WTC11 (cell line): ENCODE data around the gene ZNF57. TPM values are rescaled to one million over a fixed set of nuclear protein-coding genes. Genes with fewer than 3 reads are reported as not detected.
"Not testable (repeated sequence)": the region's sequence is repeated elsewhere in the genome, so short reads cannot be mapped to it uniquely, and the experiment has no call there.

Experiments used
- ATAC-seq: fragments of 200-7000 bp; cut with Tn5 transposase; 2 replicates; pipeline ENCODE4 v1.10.0; 2021; ENCODE audit warnings: mild to moderate bottlenecking, moderate library complexity
- CTCF ChIA-PET: fragments of 300-600 bp; sonication (Branson Sonifier 250); formaldehyde crosslinking; loops from one replicate; lab custom pipeline; 2021; ENCODE audit warnings: antibody characterized with exemption; lab: Charles Lee
- POLR2A ChIA-PET: fragments of 350-600 bp; sonication (Branson Sonifier 250); formaldehyde crosslinking; loops from one replicate; lab custom pipeline; 2021; ENCODE audit warnings: antibody characterized with exemption; lab: Charles Lee
- DNase-seq: peaks from one replicate; pipeline ENCODE4 v3.0.0; 2021; ENCODE audit warnings: low spot score
- H3K27ac Mint-ChIP-seq: 2 replicates; pipeline ENCODE4 v1.8.0; 2021; ENCODE audit warnings: mixed read lengths
- H3K27me3 Mint-ChIP-seq: 2 replicates; pipeline ENCODE4 v1.8.0; 2021; ENCODE audit warnings: low read depth, mild to moderate bottlenecking, moderate library complexity, mixed read lengths
- H3K36me3 Mint-ChIP-seq: 2 replicates; pipeline ENCODE4 v1.8.0; 2021; ENCODE audit warnings: mixed read lengths
- H3K4me1 Mint-ChIP-seq: 2 replicates; pipeline ENCODE4 v1.8.0; 2022; ENCODE audit warnings: mixed read lengths
- H3K4me3 Mint-ChIP-seq: 2 replicates; pipeline ENCODE4 v1.8.0; 2021; ENCODE audit warnings: mild to moderate bottlenecking, moderate library complexity, mixed read lengths
- H3K9me3 Mint-ChIP-seq: 2 replicates; pipeline ENCODE4 v1.8.0; 2021; ENCODE audit warnings: mixed read lengths
- ATF2 ChIP-seq: sonication (generic); formaldehyde crosslinking; IDR thresholded peaks from 2 replicates; pipeline ENCODE4 v1.8.1; 2022; ENCODE audit warnings: low read depth, missing genetic modification reagents, borderline replicate concordance
- CREM ChIP-seq: sonication (generic); formaldehyde crosslinking; IDR thresholded peaks from 2 replicates; pipeline ENCODE4 v1.8.1; 2022; ENCODE audit warnings: mild to moderate bottlenecking, missing genetic modification reagents, moderate library complexity
- ETV6 ChIP-seq: sonication (generic); formaldehyde crosslinking; IDR thresholded peaks from 2 replicates; pipeline ENCODE4 v1.8.1; 2022; ENCODE audit warnings: mild to moderate bottlenecking, missing genetic modification reagents
- FOXJ3 ChIP-seq: sonication (generic); formaldehyde crosslinking; IDR thresholded peaks from 2 replicates; pipeline ENCODE4 v1.9.0; 2021; ENCODE audit warnings: missing genetic modification reagents, mild to moderate bottlenecking, borderline replicate concordance
- GTF2I ChIP-seq: fragments of 250-450 bp; sonication (Bioruptor Pico); conservative IDR thresholded peaks from 2 replicates; pipeline ENCODE4 v1.4.0; 2021; ENCODE audit warnings: mild to moderate bottlenecking
- HMGA2 ChIP-seq: fragments of 250-450 bp; sonication (Bioruptor Pico); IDR thresholded peaks from 2 replicates; pipeline ENCODE4 v1.4.0; 2021; ENCODE audit warnings: mild to moderate bottlenecking, moderate library complexity
- JUN ChIP-seq: sonication (generic); formaldehyde crosslinking; IDR thresholded peaks from 2 replicates; pipeline ENCODE4 v1.8.0; 2023; ENCODE audit warnings: mild to moderate bottlenecking, missing genetic modification reagents
- KAT7 ChIP-seq: sonication (generic); formaldehyde crosslinking; IDR thresholded peaks from 2 replicates; pipeline ENCODE4 v1.8.1; 2023; ENCODE audit warnings: missing genetic modification reagents, mild to moderate bottlenecking, borderline replicate concordance
- MAX ChIP-seq: sonication (generic); formaldehyde crosslinking; IDR thresholded peaks from 2 replicates; pipeline ENCODE4 v1.8.0; 2022; ENCODE audit warnings: mild to moderate bottlenecking, missing genetic modification reagents
- OVOL2 ChIP-seq: fragments of 250-450 bp; sonication (Bioruptor Pico); IDR thresholded peaks from 2 replicates; pipeline ENCODE4 v1.9.0; 2021; ENCODE audit warnings: mild to moderate bottlenecking, borderline replicate concordance
- RORB ChIP-seq: fragments of 250-450 bp; sonication (Bioruptor Pico); IDR thresholded peaks from 2 replicates; pipeline ENCODE4 v1.9.0; 2021; ENCODE audit warnings: mild to moderate bottlenecking
- SMAD3 ChIP-seq: sonication (generic); formaldehyde crosslinking; IDR thresholded peaks from 2 replicates; pipeline ENCODE4 v1.8.0; 2022; ENCODE audit warnings: missing genetic modification reagents, mild to moderate bottlenecking, borderline replicate concordance
- TCF7 ChIP-seq: sonication (generic); formaldehyde crosslinking; IDR thresholded peaks from 2 replicates; pipeline ENCODE4 v1.8.0; 2022; ENCODE audit warnings: mild to moderate bottlenecking, low read depth, missing genetic modification reagents, moderate library complexity
- TEAD1 ChIP-seq: sonication (generic); formaldehyde crosslinking; IDR thresholded peaks from 2 replicates; pipeline ENCODE4 v1.8.0; 2022; ENCODE audit warnings: mild to moderate bottlenecking, missing genetic modification reagents
- ZNF317 ChIP-seq: sonication (generic); formaldehyde crosslinking; IDR thresholded peaks from 2 replicates; pipeline ENCODE4 v1.8.1; 2023; ENCODE audit warnings: low read depth, mild to moderate bottlenecking, moderate library complexity, missing genetic modification reagents, borderline replicate concordance
- total RNA-seq: library from RNA; stranded (reverse); gene quantifications from 3 replicates; pipeline ENCODE4 v1.2.3, GENCODE V29; 2021
- TF ChIP-seq, protein P1 (sequence below): sonication (generic); formaldehyde crosslinking; IDR thresholded peaks from 2 replicates; pipeline ENCODE4 v1.8.1; 2022; ENCODE audit warnings: missing genetic modification reagents, borderline replicate concordance
- TF ChIP-seq, protein P2 (sequence below): sonication (generic); formaldehyde crosslinking; conservative IDR thresholded peaks from 2 replicates; pipeline ENCODE4 v1.8.1; 2023; ENCODE audit warnings: mild to moderate bottlenecking, low read depth, missing genetic modification reagents, moderate library complexity
- TF ChIP-seq, protein P3 (sequence below): sonication (generic); formaldehyde crosslinking; IDR thresholded peaks from 2 replicates; pipeline ENCODE4 v1.8.1; 2023; ENCODE audit warnings: mild to moderate bottlenecking, missing genetic modification reagents, moderate library complexity
- TF ChIP-seq, protein P4 (sequence below): fragments of 250-450 bp; sonication (Bioruptor Pico); IDR thresholded peaks from 2 replicates; pipeline ENCODE4 v2.1.2; 2022; ENCODE audit warnings: mild to moderate bottlenecking, moderate library complexity

The ZNF57 gene
- total RNA-seq, 1 experiment from 2014 or later = 8.9 TPM

DNA sequence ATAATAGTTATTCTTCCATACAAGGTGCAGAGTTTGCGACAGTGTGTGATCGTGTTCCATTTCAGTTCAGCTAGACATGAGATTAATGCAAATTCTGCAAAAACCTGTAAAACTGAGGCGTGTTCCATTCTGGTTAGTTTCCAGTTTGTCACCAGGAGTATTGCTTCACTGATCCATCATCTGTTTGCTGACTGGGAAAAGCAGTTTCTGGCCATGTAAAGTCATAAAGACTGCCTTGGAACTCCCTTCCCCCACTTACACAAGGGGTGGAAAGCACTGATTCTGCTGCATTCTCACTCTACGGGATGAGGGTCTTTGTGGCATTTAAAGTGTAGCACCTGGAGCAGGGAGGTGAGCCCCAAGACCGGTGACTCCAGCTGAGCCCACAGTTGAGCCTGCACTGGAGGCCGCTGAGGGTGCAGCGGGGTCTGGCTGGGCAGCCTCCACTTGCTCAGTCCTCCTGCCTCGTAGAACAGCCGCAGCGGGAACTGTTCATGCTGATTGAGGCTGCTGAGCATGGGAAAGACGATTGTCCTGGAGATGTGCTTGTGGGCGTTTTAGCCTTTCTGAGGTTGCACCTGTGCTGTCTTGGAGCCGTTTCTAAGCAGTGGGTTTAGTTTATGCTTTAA, 2.0 kb downstream of the ZNF57 start:
- peak overlapping the region; percentile 97 for H3K4me3 Mint-ChIP-seq
- ChIA-PET POLR2A (no interaction called here), CTCF (interaction anchor here (0.5 to 1.4 kb wide), 2 partner anchors 15 to 193 kb away, joined by 3 read pairs; no protein-coding TSS in a partner anchor)
- H3K27me3 Mint-ChIP-seq = peaks cover 3% of the 10 kb centered on the region
- DNase-seq (no peak), ATAC-seq (no peak)
- TF ChIP-seq, protein P1, sequence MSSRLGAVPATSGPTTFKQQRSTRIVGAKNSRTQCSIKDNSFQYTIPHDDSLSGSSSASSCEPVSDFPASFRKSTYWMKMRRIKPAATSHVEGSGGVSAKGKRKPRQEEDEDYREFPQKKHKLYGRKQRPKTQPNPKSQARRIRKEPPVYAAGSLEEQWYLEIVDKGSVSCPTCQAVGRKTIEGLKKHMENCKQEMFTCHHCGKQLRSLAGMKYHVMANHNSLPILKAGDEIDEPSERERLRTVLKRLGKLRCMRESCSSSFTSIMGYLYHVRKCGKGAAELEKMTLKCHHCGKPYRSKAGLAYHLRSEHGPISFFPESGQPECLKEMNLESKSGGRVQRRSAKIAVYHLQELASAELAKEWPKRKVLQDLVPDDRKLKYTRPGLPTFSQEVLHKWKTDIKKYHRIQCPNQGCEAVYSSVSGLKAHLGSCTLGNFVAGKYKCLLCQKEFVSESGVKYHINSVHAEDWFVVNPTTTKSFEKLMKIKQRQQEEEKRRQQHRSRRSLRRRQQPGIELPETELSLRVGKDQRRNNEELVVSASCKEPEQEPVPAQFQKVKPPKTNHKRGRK (CRISPR knock-in tag) = no peak
- TF ChIP-seq OVOL2 (CRISPR knock-in tag) = no peak
- TF ChIP-seq TCF7 = no peak
- TF ChIP-seq TEAD1 = no peak
- TF ChIP-seq, protein P2, sequence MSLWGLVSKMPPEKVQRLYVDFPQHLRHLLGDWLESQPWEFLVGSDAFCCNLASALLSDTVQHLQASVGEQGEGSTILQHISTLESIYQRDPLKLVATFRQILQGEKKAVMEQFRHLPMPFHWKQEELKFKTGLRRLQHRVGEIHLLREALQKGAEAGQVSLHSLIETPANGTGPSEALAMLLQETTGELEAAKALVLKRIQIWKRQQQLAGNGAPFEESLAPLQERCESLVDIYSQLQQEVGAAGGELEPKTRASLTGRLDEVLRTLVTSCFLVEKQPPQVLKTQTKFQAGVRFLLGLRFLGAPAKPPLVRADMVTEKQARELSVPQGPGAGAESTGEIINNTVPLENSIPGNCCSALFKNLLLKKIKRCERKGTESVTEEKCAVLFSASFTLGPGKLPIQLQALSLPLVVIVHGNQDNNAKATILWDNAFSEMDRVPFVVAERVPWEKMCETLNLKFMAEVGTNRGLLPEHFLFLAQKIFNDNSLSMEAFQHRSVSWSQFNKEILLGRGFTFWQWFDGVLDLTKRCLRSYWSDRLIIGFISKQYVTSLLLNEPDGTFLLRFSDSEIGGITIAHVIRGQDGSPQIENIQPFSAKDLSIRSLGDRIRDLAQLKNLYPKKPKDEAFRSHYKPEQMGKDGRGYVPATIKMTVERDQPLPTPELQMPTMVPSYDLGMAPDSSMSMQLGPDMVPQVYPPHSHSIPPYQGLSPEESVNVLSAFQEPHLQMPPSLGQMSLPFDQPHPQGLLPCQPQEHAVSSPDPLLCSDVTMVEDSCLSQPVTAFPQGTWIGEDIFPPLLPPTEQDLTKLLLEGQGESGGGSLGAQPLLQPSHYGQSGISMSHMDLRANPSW (CRISPR knock-in tag) = no peak
- no peak for TF ChIP-seq HMGA2 (CRISPR knock-in tag)
- TF ChIP-seq SMAD3 (CRISPR knock-in tag) = no peak
- TF ChIP-seq KAT7 (CRISPR knock-in tag) = no peak
- TF ChIP-seq JUN (CRISPR knock-in tag) = no peak
- no peak for TF ChIP-seq ATF2 (CRISPR knock-in tag)
- TF ChIP-seq, protein P3, sequence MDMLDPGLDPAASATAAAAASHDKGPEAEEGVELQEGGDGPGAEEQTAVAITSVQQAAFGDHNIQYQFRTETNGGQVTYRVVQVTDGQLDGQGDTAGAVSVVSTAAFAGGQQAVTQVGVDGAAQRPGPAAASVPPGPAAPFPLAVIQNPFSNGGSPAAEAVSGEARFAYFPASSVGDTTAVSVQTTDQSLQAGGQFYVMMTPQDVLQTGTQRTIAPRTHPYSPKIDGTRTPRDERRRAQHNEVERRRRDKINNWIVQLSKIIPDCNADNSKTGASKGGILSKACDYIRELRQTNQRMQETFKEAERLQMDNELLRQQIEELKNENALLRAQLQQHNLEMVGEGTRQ (CRISPR knock-in tag) = no peak
- no peak for TF ChIP-seq FOXJ3
- no peak for TF ChIP-seq GTF2I (CRISPR knock-in tag)
- no peak for TF ChIP-seq ETV6
- no peak for TF ChIP-seq ZNF317
- no peak for TF ChIP-seq MAX (CRISPR knock-in tag)
- no peak for TF ChIP-seq RORB (CRISPR knock-in tag)
- TF ChIP-seq, protein P4, sequence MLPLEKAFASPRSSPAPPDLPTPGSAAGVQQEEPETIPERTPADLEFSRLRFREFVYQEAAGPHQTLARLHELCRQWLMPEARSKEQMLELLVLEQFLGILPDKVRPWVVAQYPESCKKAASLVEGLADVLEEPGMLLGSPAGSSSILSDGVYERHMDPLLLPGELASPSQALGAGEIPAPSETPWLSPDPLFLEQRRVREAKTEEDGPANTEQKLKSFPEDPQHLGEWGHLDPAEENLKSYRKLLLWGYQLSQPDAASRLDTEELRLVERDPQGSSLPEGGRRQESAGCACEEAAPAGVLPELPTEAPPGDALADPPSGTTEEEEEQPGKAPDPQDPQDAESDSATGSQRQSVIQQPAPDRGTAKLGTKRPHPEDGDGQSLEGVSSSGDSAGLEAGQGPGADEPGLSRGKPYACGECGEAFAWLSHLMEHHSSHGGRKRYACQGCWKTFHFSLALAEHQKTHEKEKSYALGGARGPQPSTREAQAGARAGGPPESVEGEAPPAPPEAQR (CRISPR knock-in tag) = no peak
- TF ChIP-seq CREM (CRISPR knock-in tag) = no peak
- H3K27ac Mint-ChIP-seq = 0 out of 2 replicates have a peak overlapping the region, but pooled peaks have one; percentile 15
- no peaks in the 10 kb centered on the region for H3K36me3 Mint-ChIP-seq
- peaks cover 10% of the 10 kb centered on the region for H3K4me1 Mint-ChIP-seq
- H3K9me3 Mint-ChIP-seq = peaks cover 4% of the 10 kb centered on the region

GRCh38 chr19:2903326-2903725, 2.6 kb downstream of the ZNF57 start:
- POLR2A ChIA-PET, H3K9me3 Mint-ChIP-seq, H3K27ac Mint-ChIP-seq, ATAC-seq, H3K4me3 Mint-ChIP-seq, H3K36me3 Mint-ChIP-seq, DNase-seq, H3K4me1 Mint-ChIP-seq, H3K27me3 Mint-ChIP-seq: not testable (repeated sequence)
- CTCF ChIA-PET = interaction anchor here (0.6 to 1.0 kb wide), 2 partner anchors 48 to 226 kb away, joined by 3 to 5 read pairs; no protein-coding TSS in a partner anchor
